ENCODE data around the gene GRB10. TPM values are rescaled to one million over a fixed set of nuclear protein-coding genes. Genes with fewer than 3 reads are reported as not detected.

Gene GRB10
- total RNA-seq, 1 experiment from 2014 or later = 18.2 TPM

GRCh38 chr7:50674896-50675835, 107.5 kb downstream of the GRB10 start:
- no peak for DNase-seq (ENCODE audit: low read depth)

GRCh38 chr7:50674299-50674698, 108.4 kb downstream of the GRB10 start:
- no peak for DNase-seq (ENCODE audit: low read depth)

DNA sequence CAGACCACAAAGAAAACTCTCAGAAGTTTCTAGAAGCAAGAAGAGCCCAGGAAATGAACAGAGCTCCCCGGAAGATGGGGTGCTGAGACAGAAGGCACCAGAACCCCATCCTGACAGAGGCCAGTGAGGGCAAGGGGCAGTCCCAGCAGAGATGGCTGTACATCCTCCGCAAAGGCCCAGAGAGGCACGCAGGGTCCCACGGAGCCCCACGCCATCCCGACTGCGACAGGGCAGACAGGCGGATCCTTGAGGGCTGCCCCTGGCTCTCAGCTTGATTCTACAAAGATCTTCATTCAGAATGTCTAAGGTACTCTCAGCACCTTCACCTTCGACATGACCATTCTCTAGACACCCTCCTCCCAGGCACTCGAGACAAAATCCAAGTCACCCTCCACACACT, 109.6 kb downstream of the GRB10 start:
- no peak for DNase-seq (ENCODE audit: low read depth)

- no peak for DNase-seq (ENCODE audit: low read depth)
Measured at GRCh38 chr7:50672045-50672444, 110.7 kb downstream of the GRB10 start.

GRCh38 chr7:50671386-50671785, 111.3 kb downstream of the GRB10 start:
- DNase-seq (ENCODE audit: low read depth) = no peak

GRCh38 chr7:50669890-50670289, 112.8 kb downstream of the GRB10 start:
- no peak for DNase-seq (ENCODE audit: low read depth)

GRCh38 chr7:50667789-50668226, 114.9 kb downstream of the GRB10 start:
- DNase-seq (ENCODE audit: low read depth) = no peak

DNA sequence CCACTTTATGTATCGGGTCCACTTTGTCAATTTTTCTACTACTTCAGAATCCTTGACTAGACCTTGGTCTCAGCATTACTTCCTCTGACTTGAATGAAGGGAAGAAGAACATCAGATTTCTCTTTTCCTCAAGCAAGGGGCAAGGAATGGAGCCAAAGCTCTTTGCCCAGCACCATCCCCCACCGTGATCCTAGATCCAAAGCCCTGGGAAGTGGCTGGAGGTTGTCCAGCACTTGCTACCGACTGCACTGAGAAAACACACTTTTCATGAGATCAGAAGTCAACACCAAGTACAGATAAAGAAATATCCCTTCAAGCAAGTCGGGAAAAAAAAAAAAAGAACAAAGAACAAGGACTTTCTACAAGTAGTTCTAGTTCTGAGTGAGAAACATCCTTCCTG, 115.4 kb downstream of the GRB10 start:
- DNase-seq (ENCODE audit: low read depth) = no peak

- DNase-seq (ENCODE audit: low read depth) = no peak
Measured at GRCh38 chr7:50666124-50666496, 116.6 kb downstream of the GRB10 start.

DNA sequence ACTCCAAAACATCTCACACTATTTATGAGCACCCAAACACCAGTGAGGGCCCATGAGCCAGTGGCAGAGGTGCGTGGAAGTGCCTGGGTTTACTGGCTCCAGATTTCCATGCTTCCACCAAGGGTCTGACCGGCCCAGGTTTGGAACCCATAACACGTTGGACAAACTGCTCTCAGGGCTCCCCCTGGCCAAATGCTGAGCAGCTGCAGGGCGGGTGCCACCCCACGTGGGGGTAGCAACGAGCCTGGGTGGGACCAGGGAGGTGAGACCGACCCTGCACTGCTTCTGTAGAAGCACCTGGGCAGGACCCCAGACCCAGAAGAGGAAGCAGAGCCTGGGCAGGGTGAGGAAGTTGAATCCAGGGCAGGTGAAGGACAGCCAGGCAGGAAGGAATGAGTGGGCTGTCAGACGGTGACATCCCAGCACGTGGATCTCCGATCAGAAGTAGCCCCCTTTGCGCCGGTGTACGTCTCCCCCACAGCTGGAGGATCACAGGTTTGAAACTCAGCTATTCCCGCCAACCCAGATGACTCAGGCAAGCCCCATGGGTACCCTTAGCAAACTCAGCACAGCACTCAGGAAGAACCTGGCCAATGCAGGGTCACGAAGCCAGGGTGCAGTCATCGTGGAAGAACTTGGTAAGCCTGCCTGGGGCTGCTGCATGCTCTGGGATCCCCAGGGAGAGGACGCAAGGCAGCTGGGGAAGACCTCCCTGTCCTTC, 117.1 kb downstream of the GRB10 start:
- DNase-seq (ENCODE audit: low read depth) = peak; percentile 3

GRCh38 chr7:50664937-50665336, 117.8 kb downstream of the GRB10 start:
- no peak for DNase-seq (ENCODE audit: low read depth)

DNA sequence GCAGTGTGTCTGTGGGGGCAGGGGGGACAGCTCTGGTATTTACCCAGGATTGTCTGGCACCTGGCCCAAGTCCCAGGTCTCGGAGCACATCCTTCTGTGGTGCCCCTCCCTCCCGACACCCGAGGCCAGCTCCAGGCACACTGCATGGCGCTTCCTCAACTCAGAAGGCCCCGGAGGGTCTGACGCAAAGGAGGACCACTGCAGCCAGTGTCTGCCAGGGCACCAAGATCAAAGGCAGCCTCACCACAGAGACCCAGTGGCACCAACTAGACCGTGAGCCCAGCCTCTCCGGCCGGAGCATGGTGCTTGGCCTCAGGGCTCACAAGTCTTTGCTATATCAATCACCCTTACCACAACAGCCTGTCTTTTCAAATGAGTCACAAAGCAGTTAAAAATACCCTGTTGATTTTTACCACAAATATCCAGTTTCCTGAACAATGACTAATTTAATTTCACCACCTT, 118.2 kb downstream of the GRB10 start:
- DNase-seq (ENCODE audit: low read depth) = peak; percentile 88

DNA sequence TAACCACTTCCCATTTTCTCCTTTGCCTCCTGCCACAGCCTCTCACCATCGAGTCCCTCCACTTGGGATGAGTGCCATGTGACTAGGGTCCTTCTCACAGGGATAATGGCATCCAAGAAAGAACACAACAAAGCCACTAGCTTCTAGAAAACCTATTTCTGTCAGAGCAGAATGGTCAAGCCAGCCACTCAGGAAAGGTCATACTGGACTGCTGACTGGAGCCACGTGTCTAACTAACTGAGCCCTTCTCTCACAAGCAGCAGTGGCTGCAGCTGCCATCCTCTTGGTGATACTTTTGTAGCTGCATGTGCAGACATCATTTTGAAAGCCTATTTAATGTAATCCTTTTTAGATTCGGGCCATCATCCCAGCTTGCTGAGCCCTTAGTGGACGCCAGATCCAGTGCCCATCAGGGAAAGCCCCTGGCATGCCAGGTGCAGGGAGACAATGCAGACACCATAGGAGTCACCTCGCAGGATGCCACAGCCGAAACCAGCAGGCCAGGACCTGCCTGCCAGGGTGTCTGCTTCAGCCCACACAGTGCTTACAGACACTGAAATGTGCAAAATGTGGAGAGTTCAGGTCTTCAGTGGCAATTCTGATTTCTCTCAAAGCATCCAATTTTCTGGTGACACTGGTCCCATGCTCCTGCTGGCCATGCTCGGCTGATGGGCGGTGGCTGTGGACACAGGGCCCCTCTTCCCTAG, 119.1 kb downstream of the GRB10 start:
- no peak for DNase-seq (ENCODE audit: low read depth)

GRCh38 chr7:50662996-50663395, 119.7 kb downstream of the GRB10 start:
- no peak for DNase-seq (ENCODE audit: low read depth)

- DNase-seq (ENCODE audit: low read depth) = no peak
Measured at GRCh38 chr7:50662041-50662694, 120.5 kb downstream of the GRB10 start.

GRCh38 chr7:50661345-50662040, 121.2 kb downstream of the GRB10 start:
- no peak for DNase-seq (ENCODE audit: low read depth)

- DNase-seq (ENCODE audit: low read depth) = no peak
Measured at GRCh38 chr7:50660830-50661175, 121.9 kb downstream of the GRB10 start.

DNA sequence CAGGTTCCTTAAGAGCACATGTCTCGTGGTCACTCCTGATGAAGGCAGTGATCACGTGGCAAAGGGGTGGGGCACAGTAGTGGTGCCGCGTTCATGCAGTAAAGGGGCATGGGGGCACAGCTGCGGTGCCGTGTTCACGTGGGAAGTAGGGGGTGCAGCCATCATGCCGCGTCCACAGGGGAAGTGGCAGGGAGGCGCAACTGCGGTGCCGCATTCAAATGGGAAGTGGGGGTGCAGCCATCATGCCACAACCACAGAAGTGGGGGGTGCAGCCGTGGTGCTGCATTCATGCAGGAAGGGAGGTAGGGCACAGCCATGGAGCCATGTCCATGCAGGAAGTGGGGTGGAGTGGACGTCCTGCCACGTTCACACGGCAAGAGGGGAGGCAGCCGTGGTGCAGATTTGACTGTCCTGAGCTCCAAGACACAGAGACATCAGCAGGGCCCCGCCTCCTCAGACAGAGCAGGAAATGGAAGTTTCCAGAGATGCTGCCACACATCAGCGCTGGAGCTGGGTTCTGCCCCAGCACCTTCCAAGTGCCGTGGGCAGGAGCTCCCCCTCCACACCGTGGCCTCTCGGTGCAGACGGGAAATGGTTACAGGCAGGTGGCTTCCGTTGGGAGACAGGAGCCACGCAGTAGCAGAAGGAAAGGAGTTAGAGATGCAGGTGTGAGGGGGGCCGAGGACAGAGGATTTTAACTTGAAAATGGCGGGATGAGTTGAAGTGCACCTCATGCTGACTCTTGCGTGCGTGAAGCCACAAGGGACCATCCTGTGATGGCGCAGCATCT, 122.5 kb downstream of the GRB10 start:
- no peak for DNase-seq (ENCODE audit: low read depth)

GRCh38 chr7:50659329-50659965, 123.2 kb downstream of the GRB10 start:
- no peak for DNase-seq (ENCODE audit: low read depth)
